Measurements from ENCODE around the gene ZNF219.

The ZNF219 gene

DNA sequence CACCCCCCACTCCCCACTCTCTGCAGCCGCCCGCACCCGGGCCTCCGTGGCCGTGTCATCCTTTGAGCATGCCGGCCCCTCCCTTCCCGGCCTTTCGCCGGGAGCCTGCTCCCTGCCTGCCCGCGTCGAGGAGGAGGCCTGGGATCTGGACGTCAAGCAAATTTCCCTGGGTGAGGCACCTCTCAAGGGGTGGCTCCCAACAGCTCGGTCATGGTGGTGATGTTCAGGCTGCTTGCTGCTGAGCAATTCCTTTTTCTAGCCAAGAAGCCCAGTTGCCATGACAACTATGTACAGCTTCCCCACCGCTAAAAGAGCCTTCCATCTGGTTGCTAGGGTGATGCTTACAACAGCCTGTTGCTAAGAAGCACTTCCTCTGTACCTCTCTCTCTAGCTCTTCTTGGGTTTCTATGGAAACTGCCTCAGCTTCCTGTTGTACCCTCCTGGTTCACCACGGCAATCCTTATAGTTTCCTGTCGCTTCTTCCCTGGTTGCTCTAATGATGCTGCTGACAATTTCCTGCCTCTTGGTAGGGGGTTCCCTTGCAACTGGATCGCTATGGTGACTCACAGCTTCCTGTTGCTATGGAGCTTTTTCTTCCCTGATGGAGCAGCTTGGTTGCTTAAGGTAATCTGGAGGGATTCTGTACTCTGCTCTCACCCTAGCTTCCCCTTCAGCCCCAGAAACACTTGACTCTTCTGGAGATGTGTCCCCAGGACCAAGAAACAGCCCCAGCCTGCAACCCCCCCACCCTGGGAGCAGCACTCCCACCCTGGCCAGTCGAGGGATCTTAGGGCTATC, 11.0 kb downstream of the ZNF219 start:
- no peak for DNase-seq (ENCODE audit: low read depth in 2 of 2)

DNA sequence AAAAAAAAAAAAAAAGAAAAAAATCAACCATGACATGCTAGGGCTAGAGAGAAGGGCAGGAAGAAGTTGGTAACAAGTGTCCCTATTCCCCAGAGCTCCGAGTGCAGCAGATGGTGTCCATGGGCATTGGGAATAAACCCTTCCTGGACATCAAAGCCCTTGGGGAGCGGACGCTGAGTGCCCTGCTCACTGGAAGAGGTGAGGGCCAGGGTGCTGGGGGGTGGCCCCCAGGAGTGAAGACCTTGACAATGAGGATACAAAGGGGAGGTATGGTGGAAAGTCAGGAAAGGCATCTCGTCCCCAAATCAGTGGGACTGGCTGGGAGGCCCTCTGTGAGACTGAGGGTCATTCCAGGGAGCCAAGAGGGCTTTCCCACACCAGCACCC, 11.6 kb downstream of the ZNF219 start:
- no peak for DNase-seq (ENCODE audit: low read depth in 2 of 2)

GRCh38 chr14:21084998-21085853, 13.2 kb downstream of the ZNF219 start:
- DNase-seq (ENCODE audit: low read depth in 2 of 2) = no peak

DNA sequence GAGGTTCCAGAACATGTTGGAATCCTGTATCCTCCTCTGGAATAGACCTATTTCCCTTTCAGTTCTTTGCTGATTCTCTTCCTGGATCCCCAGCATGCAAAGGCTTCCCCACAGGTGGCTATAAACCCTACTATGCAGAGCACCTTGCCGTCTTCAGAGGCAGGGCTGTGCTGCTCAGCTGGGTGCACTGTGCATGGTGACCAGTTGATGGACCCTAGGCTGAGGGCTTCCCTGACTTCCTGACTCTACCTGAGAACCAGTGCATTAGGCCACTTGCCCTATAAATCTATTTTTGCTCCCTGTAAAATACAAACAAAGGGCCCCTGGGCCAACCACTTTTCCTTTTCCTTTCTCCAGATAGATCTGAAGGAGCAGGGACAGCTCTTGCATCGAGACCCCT, 14.1 kb downstream of the ZNF219 start:
- no peak for DNase-seq (ENCODE audit: low read depth in 2 of 2)

- DNase-seq (ENCODE audit: low read depth in 2 of 2) = no peak
Measured at GRCh38 chr14:21083565-21084325, 14.7 kb downstream of the ZNF219 start.

DNA sequence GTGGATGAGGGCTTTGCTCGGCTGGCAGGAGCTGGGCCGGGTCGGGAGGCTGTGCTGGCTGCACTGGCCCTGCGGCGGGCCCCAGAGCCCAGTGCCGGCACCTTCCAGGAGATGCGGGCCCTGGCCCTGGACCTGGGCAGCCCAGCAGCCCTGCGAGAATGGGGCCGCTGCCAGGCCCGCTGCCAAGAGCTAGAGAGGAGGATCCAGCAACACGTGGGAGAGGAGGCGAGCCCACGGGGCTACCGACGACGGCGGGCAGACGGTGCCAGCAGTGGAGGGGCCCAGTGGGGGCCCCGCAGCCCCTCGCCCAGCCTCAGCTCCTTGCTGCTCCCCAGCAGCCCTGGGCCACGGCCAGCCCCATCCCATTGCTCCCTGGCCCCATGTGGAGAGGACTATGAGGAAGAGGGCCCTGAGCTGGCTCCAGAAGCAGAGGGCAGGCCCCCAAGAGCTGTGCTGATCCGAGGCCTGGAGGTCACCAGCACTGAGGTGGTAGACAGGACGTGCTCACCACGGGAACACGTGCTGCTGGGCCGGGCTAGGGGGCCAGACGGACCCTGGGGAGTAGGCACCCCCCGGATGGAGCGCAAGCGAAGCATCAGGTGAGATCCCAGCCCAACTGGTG, 16.8 kb downstream of the ZNF219 start:
- DNase-seq (ENCODE audit: low read depth in 2 of 2) = no peak

DNA sequence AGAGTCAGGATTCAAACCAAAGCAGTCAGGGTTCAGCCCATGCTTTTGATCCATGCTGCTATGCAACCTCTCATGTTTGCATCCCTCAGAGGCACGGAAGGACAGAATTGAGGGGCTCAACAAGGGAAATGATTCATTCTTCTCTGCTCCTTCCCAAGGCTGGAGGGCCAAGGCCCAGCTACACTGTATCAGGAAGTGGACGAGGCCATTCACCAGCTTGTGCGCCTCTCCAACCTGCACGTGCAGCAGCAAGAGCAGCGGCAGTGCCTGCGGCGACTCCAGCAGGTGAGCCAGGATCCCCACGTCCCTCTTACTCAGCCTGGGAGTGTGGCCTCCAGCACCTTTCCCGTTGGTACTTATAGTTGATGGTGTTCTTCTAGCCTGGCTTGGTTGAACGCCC, 19.7 kb downstream of the ZNF219 start:
- DNase-seq (ENCODE audit: low read depth in 2 of 2) = no peak

DNA sequence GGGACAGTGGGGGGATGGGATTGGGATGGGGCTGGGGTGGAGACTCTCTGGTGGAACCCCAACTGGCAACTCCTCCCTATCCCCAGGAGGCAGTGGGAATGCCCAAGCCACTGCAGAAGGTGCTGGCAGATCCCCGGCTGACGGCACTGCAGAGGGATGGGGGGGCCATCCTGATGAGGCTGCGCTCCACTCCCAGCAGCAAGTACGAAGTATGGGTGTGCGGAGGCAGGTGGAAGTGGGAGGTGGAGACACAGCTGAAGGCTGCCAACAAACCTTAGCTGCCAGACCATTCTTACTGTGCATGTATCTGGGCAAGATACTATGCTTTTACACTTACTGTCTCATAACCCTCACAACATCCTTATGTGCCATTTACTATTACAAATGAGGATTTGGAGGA, 20.2 kb downstream of the ZNF219 start:
- DNase-seq (ENCODE audit: low read depth in 2 of 2) = no peak

DNA sequence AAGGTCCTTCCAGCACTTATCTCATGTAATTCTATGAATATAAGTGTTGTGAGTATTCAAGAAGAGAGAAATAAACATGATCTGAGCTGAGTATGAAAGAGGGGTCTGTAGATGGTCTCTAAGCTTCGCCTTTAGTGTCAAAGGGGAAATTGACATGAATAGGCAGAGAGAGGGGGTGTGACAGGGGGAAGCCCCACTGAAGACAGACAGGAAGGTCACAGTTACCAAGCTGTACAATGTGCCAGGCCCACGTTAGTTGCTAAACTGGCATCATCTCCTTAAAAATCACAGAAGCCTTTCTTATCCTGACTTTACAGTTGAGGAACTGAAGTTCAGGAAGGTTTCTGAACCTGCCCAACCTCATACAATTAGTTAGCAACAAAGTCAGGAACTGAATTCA, 20.8 kb downstream of the ZNF219 start:
- no peak for DNase-seq (ENCODE audit: low read depth in 2 of 2)

- DNase-seq (ENCODE audit: low read depth in 2 of 2) = no peak
Measured at GRCh38 chr14:21075719-21076437, 22.6 kb downstream of the ZNF219 start.

DNA sequence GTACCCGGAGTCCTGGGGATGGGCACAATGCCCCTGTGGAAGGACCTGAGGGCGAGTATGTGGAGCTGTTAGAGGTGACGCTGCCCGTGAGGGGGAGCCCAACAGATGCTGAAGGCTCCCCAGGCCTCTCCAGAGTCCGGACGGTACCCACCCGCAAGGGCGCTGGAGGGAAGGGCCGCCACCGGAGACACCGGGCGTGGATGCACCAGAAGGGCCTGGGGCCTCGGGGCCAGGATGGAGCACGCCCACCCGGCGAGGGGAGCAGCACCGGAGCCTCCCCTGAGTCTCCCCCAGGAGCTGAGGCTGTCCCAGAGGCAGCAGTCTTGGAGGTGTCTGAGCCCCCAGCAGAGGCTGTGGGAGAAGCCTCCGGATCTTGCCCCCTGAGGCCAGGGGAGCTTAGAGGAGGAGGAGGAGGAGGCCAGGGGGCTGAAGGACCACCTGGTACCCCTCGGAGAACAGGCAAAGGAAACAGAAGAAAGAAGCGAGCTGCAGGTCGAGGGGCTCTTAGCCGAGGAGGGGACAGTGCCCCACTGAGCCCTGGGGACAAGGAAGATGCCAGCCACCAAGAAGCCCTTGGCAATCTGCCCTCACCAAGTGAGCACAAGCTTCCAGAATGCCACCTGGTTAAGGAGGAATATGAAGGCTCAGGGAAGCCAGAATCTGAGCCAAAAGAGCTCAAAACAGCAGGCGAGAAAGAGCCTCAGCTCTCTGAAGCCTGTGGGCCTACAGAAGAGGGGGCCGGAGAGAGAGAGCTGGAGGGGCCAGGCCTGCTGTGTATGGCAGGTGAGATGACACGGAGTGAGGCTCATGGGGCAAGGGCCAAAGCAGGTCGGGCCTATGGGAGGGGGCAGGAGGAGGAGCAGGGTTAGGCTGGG, 23.8 kb downstream of the ZNF219 start:
- no peak for DNase-seq (ENCODE audit: low read depth in 2 of 2)

- no peak for DNase-seq (ENCODE audit: low read depth in 2 of 2)
Measured at GRCh38 chr14:21073921-21074320, 24.5 kb downstream of the ZNF219 start.

DNA sequence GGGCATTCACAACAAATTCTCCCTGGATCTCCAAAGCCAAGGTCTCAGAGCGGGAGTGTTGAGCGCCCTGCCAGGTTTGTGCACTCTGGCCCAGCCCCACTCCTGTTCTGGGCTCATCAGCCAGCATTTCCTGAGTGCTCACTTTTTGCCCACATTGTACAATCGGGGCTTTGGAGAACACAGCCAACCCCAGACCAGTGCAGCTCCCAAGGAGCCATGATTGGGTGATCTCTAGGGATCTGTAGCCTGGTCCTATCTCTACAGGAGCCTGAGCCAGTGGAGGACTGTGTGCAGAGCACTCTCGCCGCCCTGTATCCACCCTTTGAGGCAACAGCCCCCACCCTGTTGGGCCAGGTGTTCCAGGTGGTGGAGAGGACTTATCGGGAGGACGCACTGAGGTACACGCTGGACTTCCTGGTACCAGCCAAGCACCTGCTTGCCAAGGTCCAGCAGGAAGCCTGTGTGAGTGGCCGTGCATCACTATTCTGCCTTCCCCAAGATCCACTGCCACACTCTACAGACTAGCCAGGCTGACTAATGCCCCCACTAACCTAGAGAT, 25.6 kb downstream of the ZNF219 start:
- no peak for DNase-seq (ENCODE audit: low read depth in 2 of 2)

- DNase-seq (ENCODE audit: low read depth in 2 of 2) = no peak
Measured at GRCh38 chr14:21072031-21072473, 26.4 kb downstream of the ZNF219 start.

DNA sequence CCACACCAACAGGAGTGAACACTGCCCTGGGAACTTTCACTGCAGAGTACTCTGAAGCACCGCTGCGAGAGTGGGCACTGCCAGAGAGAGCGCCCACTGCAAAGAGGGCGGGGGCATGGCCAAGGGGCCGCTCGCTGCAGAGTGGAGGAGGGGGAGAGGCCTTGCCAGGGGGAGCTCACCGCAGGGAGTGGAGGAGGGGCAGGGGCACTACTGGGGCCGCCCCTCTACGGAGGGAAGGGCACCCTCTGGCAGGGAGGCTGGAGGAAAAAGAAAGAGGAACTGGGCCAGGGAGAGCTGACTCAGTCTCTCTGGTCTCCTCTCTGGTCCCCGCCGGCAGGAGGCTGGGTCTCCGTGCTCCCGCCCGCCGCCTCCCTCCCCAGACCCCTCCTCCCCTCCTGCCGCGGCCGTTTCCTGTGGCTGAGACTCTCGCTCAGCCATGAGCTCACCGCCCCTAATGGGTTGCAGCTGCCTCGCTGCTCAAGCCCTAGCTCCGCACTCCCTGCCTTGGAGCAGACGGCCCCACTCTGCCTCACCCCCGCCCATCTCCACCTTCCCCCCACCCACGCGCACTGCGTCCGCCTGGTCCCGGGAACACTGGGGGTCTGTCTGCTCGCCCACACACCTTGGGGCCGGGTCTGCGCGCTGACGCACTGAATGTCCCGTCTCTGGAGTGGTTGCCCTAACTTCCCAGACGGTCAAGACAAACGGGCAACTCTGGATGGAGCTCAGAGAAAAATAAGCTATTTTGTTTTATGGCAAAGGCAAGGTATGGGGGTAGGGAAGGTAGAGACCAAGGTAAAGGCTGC, 27.0 kb downstream of the ZNF219 start:
- DNase-seq (ENCODE audit: low read depth in 2 of 2) = peak; percentile 28 to 35

DNA sequence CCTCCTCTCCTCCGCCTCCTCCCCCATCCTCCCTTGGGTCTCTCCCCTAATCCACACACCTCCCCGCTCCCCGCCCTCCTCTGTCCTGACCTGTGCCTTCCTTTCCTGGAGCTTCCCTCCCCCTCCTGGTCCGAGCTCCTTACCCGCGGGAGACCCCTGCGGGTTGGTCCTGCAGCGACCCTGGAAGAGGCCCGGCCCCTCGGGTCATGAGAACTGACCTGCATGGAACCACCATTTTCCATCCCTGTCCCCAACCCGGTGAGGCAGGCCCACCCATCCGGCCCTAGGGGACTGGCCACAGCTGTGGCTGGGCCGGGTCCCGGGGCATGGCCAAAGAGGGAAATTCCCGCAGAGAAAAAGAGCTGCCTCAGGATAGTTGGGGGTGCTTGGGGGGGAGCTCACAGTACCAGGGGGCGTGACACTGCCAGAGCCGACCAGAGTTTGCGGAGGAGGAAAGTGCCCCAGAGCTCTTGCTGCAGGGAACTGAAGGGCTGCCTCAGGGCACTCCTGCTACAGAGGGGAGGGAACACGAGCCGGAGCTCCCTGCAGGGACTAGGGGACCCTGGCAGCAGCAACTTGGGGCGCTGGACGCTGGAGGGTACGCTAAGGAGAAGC, 27.7 kb downstream of the ZNF219 start:
- DNase-seq (ENCODE audit: low read depth in 2 of 2) = no peak

DNA sequence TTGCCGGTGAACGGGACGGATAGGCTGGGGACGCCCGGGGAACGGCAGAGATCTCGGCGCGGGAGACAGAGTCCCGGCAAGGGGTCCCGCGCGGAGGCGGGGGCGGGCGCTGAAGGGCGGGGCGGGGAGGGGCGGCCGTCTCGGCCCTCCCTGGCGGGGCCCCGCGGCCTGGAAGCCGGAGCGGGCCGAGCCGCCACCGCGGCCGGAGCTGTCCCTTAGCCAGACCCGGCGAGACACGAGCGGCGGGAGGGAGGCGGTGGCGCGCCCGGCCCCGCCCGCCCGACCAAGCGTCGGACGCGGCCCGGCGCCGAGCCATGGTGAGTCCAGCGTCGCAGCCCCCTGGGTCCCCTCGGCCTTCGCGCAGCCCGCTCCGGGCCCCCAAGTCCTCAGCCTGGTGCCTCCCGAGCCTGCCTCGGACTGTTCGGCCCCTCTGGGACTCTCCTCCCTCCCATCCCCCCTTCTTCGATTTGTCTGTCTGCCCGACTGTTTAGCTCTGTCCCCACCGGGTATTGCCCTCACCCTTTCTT, 28.3 kb downstream of the ZNF219 start, which contains the start of gene ARHGEF40:
Gene ARHGEF40, plus strand, starts transcription at position 222 of the 527 bp plus-strand sequence. Its CDS starts 93 bp downstream, at position 315.
- no peak for DNase-seq (ENCODE audit: low read depth in 2 of 2)

Measured in stimulated activated CD8-positive, alpha-beta memory T cell treated with anti-CD3 and anti-CD28 coated beads, Interleukin-15, amount 100 ng/mL, for 48 hours (primary cell).